OCI-LY3 (cell line): ENCODE measurements around the gene MYO1E.

Source experiments
- H2AFZ ChIP-seq: fragments of 200-600, 300-600 bp; shearing (Covaris generic); 2 replicates; pipeline ENCODE4 v1.6.0; 2014; ENCODE audit warnings: antibody characterized with exemption, low read depth, low read length
- H3K27ac ChIP-seq: fragments of 200-600, 300-600 bp; sonication (generic); 2 replicates; pipeline ENCODE4 v1.5.1; 2014; ENCODE audit warnings: mild to moderate bottlenecking, low read length, moderate library complexity, mixed read lengths
- H3K27me3 ChIP-seq: fragments of 200-600, 300-600 bp; sonication (generic); 2 replicates; pipeline ENCODE4 v1.6.1; 2014; ENCODE audit warnings: low read depth, low read length, mixed read lengths
- H3K36me3 ChIP-seq: fragments of 200-600, 300-600 bp; sonication (generic); replicated peaks from 2 replicates; pipeline ENCODE3; 2014; ENCODE audit warnings: low read depth, low read length, mixed read lengths
- H3K4me1 ChIP-seq: fragments of 300-600, 200-600 bp; sonication (generic); 2 replicates; pipeline ENCODE4 v1.6.1; 2014; ENCODE audit warnings: low read length, mixed read lengths
- H3K4me2 ChIP-seq: fragments of 200-600, 300-600 bp; sonication (generic); 2 replicates; pipeline ENCODE4 v1.6.1; 2014; ENCODE audit warnings: low read length, mixed read lengths
- H3K4me3 ChIP-seq: fragments of 300-600, 200-600 bp; sonication (generic); 2 replicates; pipeline ENCODE4 v1.5.1; 2014; ENCODE audit warnings: antibody characterized with exemption, mild to moderate bottlenecking, low read length, moderate library complexity
- H3K79me2 ChIP-seq: fragments of 300-600, 200-600 bp; shearing (Covaris generic); 2 replicates; pipeline ENCODE4 v1.6.1; 2014; ENCODE audit warnings: mild to moderate bottlenecking, low read length, mixed read lengths
- H3K9ac ChIP-seq: fragments of 300-600, 200-600 bp; shearing (Covaris generic); 2 replicates; pipeline ENCODE4 v1.6.0; 2014; ENCODE audit warnings: mild to moderate bottlenecking, low read length, moderate library complexity
- H3K9me3 ChIP-seq: fragments of 200-600, 300-600 bp; shearing (Covaris generic); 2 replicates; pipeline ENCODE4 v1.6.1; 2014; ENCODE audit warnings: low read length, mixed read lengths; ENCODE audit not compliant: insufficient read depth
- H4K20me1 ChIP-seq: fragments of 200-600, 300-600 bp; sonication (generic); 2 replicates; pipeline ENCODE4 v1.6.1; 2016; ENCODE audit warnings: low read length, mixed read lengths; ENCODE audit not compliant: insufficient read depth
- CTCF ChIP-seq: fragments of 200-600, 300-600 bp; sonication (generic); IDR thresholded peaks from 2 replicates; pipeline ENCODE4 v1.5.1; 2014; ENCODE audit warnings: antibody characterized with exemption, low read length, low read depth
- EZH2phosphoT487 ChIP-seq: fragments of 200-600 bp; shearing (Covaris generic); IDR thresholded peaks from 2 replicates; pipeline ENCODE4 v1.6.1; 2018; ENCODE audit warnings: antibody characterized with exemption, mixed run types, low read depth

The MYO1E gene

DNA sequence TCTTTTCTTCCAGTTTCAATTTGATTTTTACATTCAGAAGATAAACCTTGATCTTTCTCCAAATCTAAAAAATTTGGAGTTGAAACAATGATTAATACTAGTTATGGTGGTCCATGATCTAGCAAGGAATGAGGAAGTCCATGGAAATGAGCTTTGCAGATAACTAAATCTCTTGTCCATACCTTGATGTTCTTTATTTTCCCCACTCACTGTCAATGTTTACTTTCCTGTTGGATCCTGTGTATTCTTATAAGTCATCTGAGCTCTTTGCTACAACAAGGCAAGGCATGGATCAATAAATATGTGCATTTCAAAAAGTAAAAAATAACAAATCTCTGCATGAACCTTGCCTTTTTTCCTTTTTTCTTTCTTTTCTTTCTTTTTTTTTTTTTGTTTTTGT is 6.2 kb upstream of the MYO1E start:
- H4K20me1 ChIP-seq: no peaks in the 10 kb centered on the region
- no peak overlapping the region for H2AFZ ChIP-seq
- no peak overlapping the region for H3K27ac ChIP-seq
- H3K27me3 ChIP-seq: peaks cover 9% of the 10 kb centered on the region
- TF ChIP-seq CTCF (no peak), EZH2phosphoT487 (no peak)
- peaks cover 17% of the 10 kb centered on the region for H3K4me1 ChIP-seq
- H3K79me2 ChIP-seq: no peaks in the 10 kb centered on the region
- H3K4me2 ChIP-seq: no peak overlapping the region
- H3K4me3 ChIP-seq: no peak overlapping the region
- H3K36me3 ChIP-seq: no peaks in the 10 kb centered on the region
- no peak overlapping the region for H3K9ac ChIP-seq
- H3K9me3 ChIP-seq: no peaks in the 10 kb centered on the region

- peaks cover 13% of the 10 kb centered on the region for H3K27me3 ChIP-seq
- H3K36me3 ChIP-seq: no peaks in the 10 kb centered on the region
- no peaks in the 10 kb centered on the region for H3K9me3 ChIP-seq
- H2AFZ ChIP-seq: no peak overlapping the region
- no peak overlapping the region for H3K27ac ChIP-seq
- H3K4me3 ChIP-seq: no peak overlapping the region
- no peaks in the 10 kb centered on the region for H3K79me2 ChIP-seq
- H3K4me1 ChIP-seq: peaks cover 20% of the 10 kb centered on the region
- no peak for TF ChIP-seq EZH2phosphoT487
- TF ChIP-seq CTCF: no peak
- H4K20me1 ChIP-seq: no peaks in the 10 kb centered on the region
- no peak overlapping the region for H3K9ac ChIP-seq
- no peak overlapping the region for H3K4me2 ChIP-seq
These were observed 5.3 kb upstream of the MYO1E start for GRCh38 chr15:59377924-59378323.

DNA sequence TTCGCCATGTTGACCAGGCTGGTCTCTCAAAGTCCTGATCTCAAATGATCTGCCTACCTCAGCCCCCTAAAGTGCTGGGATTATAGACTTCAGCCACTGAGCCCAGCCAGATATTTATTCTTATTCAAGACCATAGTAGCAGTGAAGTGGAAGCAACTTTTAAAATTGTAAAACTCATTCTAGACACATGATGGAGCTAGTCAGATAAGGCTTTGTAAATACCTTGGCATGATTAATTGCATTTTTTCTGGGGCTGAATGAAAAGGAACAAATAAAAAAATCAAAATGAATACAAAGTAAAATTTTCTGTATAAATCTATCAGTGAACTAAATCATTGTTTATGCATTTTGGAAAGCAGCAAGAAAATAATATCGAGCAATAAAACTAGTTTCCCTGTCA is 4.1 kb upstream of the MYO1E start:
- no peaks in the 10 kb centered on the region; the same call in 1 of the 2 replicates for H3K79me2 ChIP-seq
- no peak overlapping the region for H3K4me2 ChIP-seq
- no peaks in the 10 kb centered on the region for H3K36me3 ChIP-seq
- peaks cover 20% of the 10 kb centered on the region for H3K4me1 ChIP-seq
- H3K27ac ChIP-seq: no peak overlapping the region
- no peak overlapping the region for H3K4me3 ChIP-seq
- H2AFZ ChIP-seq: no peak overlapping the region
- H3K9ac ChIP-seq: no peak overlapping the region
- H3K9me3 ChIP-seq: no peaks in the 10 kb centered on the region
- H3K27me3 ChIP-seq: peaks cover 14% of the 10 kb centered on the region
- no peaks in the 10 kb centered on the region for H4K20me1 ChIP-seq
- TF ChIP-seq CTCF: peak; percentile 57
- TF ChIP-seq EZH2phosphoT487: no peak

DNA sequence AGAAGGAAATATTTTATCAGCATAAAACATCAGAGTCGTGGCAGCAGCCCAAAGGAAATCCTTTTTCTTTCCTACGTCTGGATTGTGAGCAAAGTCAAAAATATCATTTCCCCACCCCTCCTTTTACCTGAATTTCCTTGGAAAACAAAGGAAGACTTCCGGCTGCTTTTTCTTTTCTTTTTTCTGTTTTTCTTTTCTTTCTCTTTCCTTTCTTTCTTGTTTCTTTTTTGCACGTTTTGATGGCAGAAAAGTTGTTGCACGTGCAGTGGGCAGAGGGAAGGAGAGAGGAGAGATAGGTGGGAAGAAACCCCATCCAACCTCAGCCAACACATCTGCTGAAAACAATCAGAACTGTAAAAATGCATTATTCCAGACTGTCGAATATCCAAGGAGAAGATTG is 544 bp upstream of the MYO1E start:
- Histone ChIP-seq H3K36me3 (peaks cover 2% of the 10 kb centered on the region), H4K20me1 (peaks cover 14% of the 10 kb centered on the region), H3K4me1 (peaks cover 47% of the 10 kb centered on the region), H3K9me3 (no peaks in the 10 kb centered on the region), H3K27me3 (peaks cover 24% of the 10 kb centered on the region), H3K79me2 (peaks cover 15% of the 10 kb centered on the region; the same call in 1 of the 2 replicates), H3K9ac (peak overlapping the region; percentile 62), H2AFZ (peak overlapping the region; percentile 71; the same call in 1 of the 2 replicates), H3K4me3 (peak overlapping the region; percentile 75), H3K4me2 (peak overlapping the region; percentile 94), H3K27ac (no peak overlapping the region)
- TF ChIP-seq EZH2phosphoT487: no peak
- TF ChIP-seq CTCF: no peak
